ENCODE data around the gene GOLGA6L26. TPM values are rescaled to one million over a fixed set of nuclear protein-coding genes. Genes with fewer than 3 reads are reported as not detected.
A peak's percentile ranks its signal among the peaks of the same experiment; 100 is the strongest.
"Not testable (repeated sequence)": the region's sequence is repeated elsewhere in the genome, so short reads cannot be mapped to it uniquely, and the experiment has no call there.

GOLGA6L26 gene
- total RNA-seq, 2 experiments from 2014 or later = not detected

- H3K27me3 Mint-ChIP-seq; CTCF ChIA-PET; H3K27ac Mint-ChIP-seq; ATAC-seq; H3K9me3 Mint-ChIP-seq (ENCODE audit: low read depth); DNase-seq: not testable (repeated sequence)
- Mint-ChIP-seq H3K4me3 (peak overlapping the region; percentile 12), H3K4me1 (peaks cover 21% of the 10 kb centered on the region), H3K36me3 (peaks cover 20% of the 10 kb centered on the region)
Measured at GRCh38 chr15:23305921-23306320, 28.1 kb downstream of the GOLGA6L26 start.

- ATAC-seq; CTCF ChIA-PET; H3K27ac Mint-ChIP-seq; H3K9me3 Mint-ChIP-seq (ENCODE audit: low read depth); DNase-seq; H3K27me3 Mint-ChIP-seq: not testable (repeated sequence)
- peaks cover 19% of the 10 kb centered on the region for H3K36me3 Mint-ChIP-seq
- H3K4me3 Mint-ChIP-seq = peak overlapping the region; percentile 82
- peaks cover 21% of the 10 kb centered on the region for H3K4me1 Mint-ChIP-seq
Measured at GRCh38 chr15:23304805-23305204, 29.2 kb downstream of the GOLGA6L26 start.

- H3K27ac Mint-ChIP-seq = peak overlapping the region; percentile 85
- DNase-seq; H3K27me3 Mint-ChIP-seq; CTCF ChIA-PET; ATAC-seq; H3K9me3 Mint-ChIP-seq (ENCODE audit: low read depth): not testable (repeated sequence)
- H3K4me3 Mint-ChIP-seq = peak overlapping the region; percentile 82
- H3K4me1 Mint-ChIP-seq = peaks cover 21% of the 10 kb centered on the region
- H3K36me3 Mint-ChIP-seq = peaks cover 16% of the 10 kb centered on the region
Measured at GRCh38 chr15:23304267-23304666, 29.7 kb downstream of the GOLGA6L26 start.

- Mint-ChIP-seq H3K27ac (peak overlapping the region; percentile 85), H3K4me3 (peak overlapping the region; percentile 82), H3K4me1 (peaks cover 21% of the 10 kb centered on the region), H3K36me3 (peaks cover 15% of the 10 kb centered on the region)
- CTCF ChIA-PET; H3K27me3 Mint-ChIP-seq; H3K9me3 Mint-ChIP-seq (ENCODE audit: low read depth); ATAC-seq: not testable (repeated sequence)
- peak; percentile 52 for DNase-seq
Measured at GRCh38 chr15:23303654-23304053, 30.3 kb downstream of the GOLGA6L26 start.

GRCh38 chr15:23303246-23303645, 30.8 kb downstream of the GOLGA6L26 start:
- DNase-seq; H3K4me3 Mint-ChIP-seq; H3K27ac Mint-ChIP-seq; H3K9me3 Mint-ChIP-seq (ENCODE audit: low read depth); CTCF ChIA-PET; H3K27me3 Mint-ChIP-seq: not testable (repeated sequence)
- ATAC-seq = peak; percentile 57
- Mint-ChIP-seq H3K4me1 (peaks cover 21% of the 10 kb centered on the region), H3K36me3 (peaks cover 13% of the 10 kb centered on the region)

Other genes with a start within 250 kb of the GOLGA6L26 start
- gene GOLGA6L1, start 197.4 kb downstream of the GOLGA6L26 start, total RNA-seq = not detected
- under 1 TPM; 0.49 to 0.73 TPM for gene GOLGA8S, start 20.6 kb upstream of the GOLGA6L26 start, total RNA-seq
- not detected for gene GOLGA6L2, start 113.0 kb upstream of the GOLGA6L26 start, total RNA-seq
- 1 to 10 TPM; 1.4 to 1.9 TPM for gene MKRN3, start 231.5 kb upstream of the GOLGA6L26 start, total RNA-seq